Psoas muscle (tissue), 8 donors: ENCODE results near the gene PRKAG2. TPM values are rescaled to one million over a fixed set of nuclear protein-coding genes. Genes with fewer than 3 reads are reported as not detected.

Source experiments
- ATAC-seq, 4 donors: fragments of 200-7000 bp; cut with Tn5 transposase; one replicate each; pipeline ENCODE4 v1.9.1; 2020; ENCODE audit warnings: moderate library complexity in 3 of 4, mild to moderate bottlenecking in 2 of 4
- DNase-seq, 2 donors: peaks; one replicate each; pipeline ENCODE4 v3.0.0-alpha.2; 2020
- H3K27ac ChIP-seq: fragments of 200-600 bp; one replicate; pipeline ENCODE4 v1.8.0; 2022
- H3K27me3 ChIP-seq, 3 donors: fragments of 200-600 bp in 1 of 3; one replicate each; pipeline versions ENCODE4 v1.6.1 to v1.8.0; 2013 to 2022; ENCODE audit warnings: low read length in 2 of 3, mild to moderate bottlenecking in 2 of 3, moderate library complexity in 1 of 3; ENCODE audit not compliant: insufficient read depth in 3 of 3
- H3K36me3 ChIP-seq, 2 donors: fragments of 200-600 bp in 1 of 2; one replicate each; pipeline versions ENCODE4 v1.6.1 to v1.8.0; 2013 to 2022; ENCODE audit warnings: low read depth in 1 of 2, mild to moderate bottlenecking in 1 of 2, moderate library complexity in 1 of 2; ENCODE audit not compliant: insufficient read depth in 1 of 2
- H3K4me1 ChIP-seq: fragments of 200-600 bp; one replicate; pipeline ENCODE4 v1.8.0; 2022
- H3K4me3 ChIP-seq: fragments of 200-600 bp; one replicate; pipeline ENCODE4 v1.8.0; 2022; ENCODE audit warnings: mild to moderate bottlenecking
- H3K9me3 ChIP-seq: fragments of 200-600 bp; one replicate; pipeline ENCODE4 v1.8.0; 2022
- WGBS, 3 donors: extraction: QIAGEN DNeasy Blood & Tissue Kit; methylation state at CpG; one replicate each; pipeline versions ENCODE4 v1.1.6 to v1.1.7; 2013; 5-methylcytosine and 5-hydroxymethylcytosine counted together
- intact Hi-C, 2 donors: fragments of 100-400 bp; cut with DNase I; formaldehyde crosslinking; loops; one replicate each; pipeline versions ENCODE4 v1.11.0 to v1.14.2; 2022
- polyA plus RNA-seq, 3 donors: library from polyadenylated mRNA; stranded (reverse); fragments of 200-250 nt; gene quantifications; one replicate each; pipeline ENCODE4 v1.2.3, GENCODE V29; 2013
- total RNA-seq, 4 donors: library from RNA; stranded (reverse); fragmentation: NEBNext Ultra II Directional in 2 of 4; extraction: Animal tissue kit (Norgen Biotek cat#: 25700) in 2 of 4; gene quantifications; one replicate each; pipeline versions ENCODE4 v1.2.1 to v1.2.4, GENCODE V29; 2021 to 2023
- TF ChIP-seq, protein P1 (sequence below): fragments of 200-600 bp; IDR thresholded peaks from one replicate; pipeline ENCODE4 v1.8.0; 2022; ENCODE audit warnings: antibody characterized with exemption
- donor health status: healthy with polysubstance abuse.
- donor health status: DM: no; HTN: no; CAD: no; lungs with moderate emphysema.
- donor health status: Bipolar disorder and iron deficiency.
- donor health status: healthy.
- donor health status: DM: yes; HTN: yes; CAD: no.
- donor health status: DM: no; HTN: no; CAD: no.
- donor health status: DM: no; HTN: no; CAD: no.
- donor health status: DM: yes; HTN: yes; CAD: no.

PRKAG2 gene
- total and polyA plus RNA-seq, 7 donors, result 9.3 to 143 (median 19.8) TPM

DNA sequence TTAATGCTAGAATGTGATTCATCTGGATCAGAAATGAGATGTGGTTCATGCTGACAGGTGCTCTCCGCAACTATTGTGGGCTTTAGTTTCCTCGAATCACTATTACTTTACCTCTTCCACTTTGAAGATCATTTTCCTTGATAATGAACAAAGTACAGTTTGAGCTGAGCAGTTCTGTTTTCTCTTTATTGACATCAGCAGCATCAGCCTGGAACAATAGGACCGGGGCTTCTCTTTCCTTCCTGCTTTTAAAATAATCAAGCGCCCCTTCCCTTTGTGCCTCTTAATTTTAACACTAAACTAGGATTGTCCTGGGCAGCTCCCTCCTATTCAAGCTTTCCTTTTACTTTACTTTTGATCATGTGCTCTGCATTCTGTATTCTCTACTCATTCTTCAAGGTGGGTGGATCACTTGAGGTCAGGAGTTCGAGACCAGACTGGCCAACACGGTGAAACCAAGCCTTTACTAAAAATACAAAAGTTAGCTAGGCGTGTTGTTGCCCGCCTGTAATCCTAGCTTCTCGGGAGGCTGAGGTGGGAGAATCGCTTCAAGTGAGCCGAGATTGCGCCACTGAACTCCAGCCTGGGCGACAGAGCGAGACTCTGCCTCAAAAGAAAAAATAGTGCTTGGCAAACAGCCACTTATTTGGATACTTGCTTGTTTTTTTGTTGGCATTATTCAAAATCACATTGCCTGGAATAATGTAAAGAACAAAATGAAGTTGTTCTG is 290.2 kb downstream of the PRKAG2 start:
- H3K4me1 ChIP-seq, result no peaks in the 10 kb centered on the region
- TF ChIP-seq, protein P1, sequence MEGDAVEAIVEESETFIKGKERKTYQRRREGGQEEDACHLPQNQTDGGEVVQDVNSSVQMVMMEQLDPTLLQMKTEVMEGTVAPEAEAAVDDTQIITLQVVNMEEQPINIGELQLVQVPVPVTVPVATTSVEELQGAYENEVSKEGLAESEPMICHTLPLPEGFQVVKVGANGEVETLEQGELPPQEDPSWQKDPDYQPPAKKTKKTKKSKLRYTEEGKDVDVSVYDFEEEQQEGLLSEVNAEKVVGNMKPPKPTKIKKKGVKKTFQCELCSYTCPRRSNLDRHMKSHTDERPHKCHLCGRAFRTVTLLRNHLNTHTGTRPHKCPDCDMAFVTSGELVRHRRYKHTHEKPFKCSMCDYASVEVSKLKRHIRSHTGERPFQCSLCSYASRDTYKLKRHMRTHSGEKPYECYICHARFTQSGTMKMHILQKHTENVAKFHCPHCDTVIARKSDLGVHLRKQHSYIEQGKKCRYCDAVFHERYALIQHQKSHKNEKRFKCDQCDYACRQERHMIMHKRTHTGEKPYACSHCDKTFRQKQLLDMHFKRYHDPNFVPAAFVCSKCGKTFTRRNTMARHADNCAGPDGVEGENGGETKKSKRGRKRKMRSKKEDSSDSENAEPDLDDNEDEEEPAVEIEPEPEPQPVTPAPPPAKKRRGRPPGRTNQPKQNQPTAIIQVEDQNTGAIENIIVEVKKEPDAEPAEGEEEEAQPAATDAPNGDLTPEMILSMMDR, result no peak
- DNase-seq (no peak), ATAC-seq (no peak)
- no peak overlapping the region for H3K27ac ChIP-seq
- H3K36me3 ChIP-seq, result peaks cover 0 to 3% of the 10 kb centered on the region in 2 donors
- 76 to 80% (median 79%) methylated on average over 14 of the region's 14 CpGs for WGBS, 3 donors
- H3K27me3 ChIP-seq, result no peaks in the 10 kb centered on the region
- intact Hi-C loops, result no loop called here
- H3K9me3 ChIP-seq, result no peaks in the 10 kb centered on the region
- no peak overlapping the region for H3K4me3 ChIP-seq

DNA sequence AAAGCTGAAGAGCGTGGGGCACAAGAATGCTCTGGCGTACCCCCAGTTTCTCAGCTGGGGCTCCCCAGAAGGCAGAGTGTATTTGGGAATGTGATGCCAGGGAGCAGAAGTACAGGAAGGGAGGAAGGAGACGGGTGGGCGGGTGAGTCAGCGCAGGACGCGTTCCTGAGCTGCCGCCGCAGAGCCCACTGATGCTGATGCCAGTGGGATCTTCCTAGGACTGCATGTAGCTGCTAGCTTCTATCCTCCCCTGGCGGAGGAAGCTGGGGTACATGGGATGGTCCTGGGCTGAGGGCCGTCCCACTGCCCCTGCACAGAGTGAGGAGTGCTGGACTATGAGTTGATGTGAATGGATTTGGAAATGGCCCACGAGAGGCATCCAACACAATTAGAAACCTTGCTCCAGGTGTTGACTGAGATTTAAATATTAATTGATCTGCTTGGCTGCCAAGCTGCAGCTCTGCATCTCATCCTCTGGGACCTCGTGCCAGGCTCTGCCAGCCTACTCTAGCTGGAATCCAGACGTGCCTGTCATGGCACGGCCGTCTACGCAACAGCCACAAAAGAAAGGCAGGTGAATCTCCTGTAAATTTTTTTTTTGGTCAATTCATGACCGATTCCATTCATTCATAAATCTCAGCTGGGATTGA is 291.0 kb downstream of the PRKAG2 start:
- TF ChIP-seq, protein P1, result no peak
- no peak for ATAC-seq
- peaks cover 0 to 3% of the 10 kb centered on the region in 2 donors for H3K36me3 ChIP-seq
- H3K4me1 ChIP-seq, result no peaks in the 10 kb centered on the region
- no peak overlapping the region for H3K4me3 ChIP-seq
- intact Hi-C loops, result no loop called here
- WGBS, 3 donors, result 69 to 88% (median 82%) methylated on average over 18 of the region's 18 CpGs
- no peaks in the 10 kb centered on the region for H3K27me3 ChIP-seq
- no peak overlapping the region for H3K27ac ChIP-seq
- no peaks in the 10 kb centered on the region for H3K9me3 ChIP-seq
- DNase-seq, result no peak

DNA sequence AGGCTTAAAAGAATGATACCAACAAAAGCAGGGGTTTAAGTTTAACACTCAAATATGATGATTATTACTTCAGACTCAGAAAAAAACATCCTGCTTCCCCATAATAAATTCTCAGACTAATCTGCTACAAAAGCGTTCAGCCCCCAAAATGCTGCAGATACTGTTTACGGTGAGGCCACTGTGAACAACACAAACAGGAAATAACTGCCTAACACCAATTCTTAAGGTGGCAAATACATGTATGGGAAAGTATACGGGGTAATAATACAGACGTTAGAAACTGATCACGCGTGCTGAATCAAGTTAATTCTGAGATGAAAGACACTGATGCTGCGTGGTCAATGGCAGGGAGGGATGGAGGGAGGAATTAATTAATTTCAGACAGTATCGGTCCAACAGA is 295.2 kb downstream of the PRKAG2 start:
- no peaks in the 10 kb centered on the region for H3K9me3 ChIP-seq
- no peak overlapping the region for H3K4me3 ChIP-seq
- intact Hi-C loops, result no loop called here
- WGBS, 3 donors, result 80 to 90% (median 87%) methylated on average over 8 of the region's 8 CpGs
- TF ChIP-seq, protein P1, result no peak
- peaks cover 0 to 3% of the 10 kb centered on the region in 2 donors for H3K36me3 ChIP-seq
- peaks cover 0 to 2% (median 0%) of the 10 kb centered on the region in 3 donors for H3K27me3 ChIP-seq
- no peak overlapping the region for H3K27ac ChIP-seq
- no peak for DNase-seq
- ATAC-seq, result no peak
- H3K4me1 ChIP-seq, result no peaks in the 10 kb centered on the region

DNA sequence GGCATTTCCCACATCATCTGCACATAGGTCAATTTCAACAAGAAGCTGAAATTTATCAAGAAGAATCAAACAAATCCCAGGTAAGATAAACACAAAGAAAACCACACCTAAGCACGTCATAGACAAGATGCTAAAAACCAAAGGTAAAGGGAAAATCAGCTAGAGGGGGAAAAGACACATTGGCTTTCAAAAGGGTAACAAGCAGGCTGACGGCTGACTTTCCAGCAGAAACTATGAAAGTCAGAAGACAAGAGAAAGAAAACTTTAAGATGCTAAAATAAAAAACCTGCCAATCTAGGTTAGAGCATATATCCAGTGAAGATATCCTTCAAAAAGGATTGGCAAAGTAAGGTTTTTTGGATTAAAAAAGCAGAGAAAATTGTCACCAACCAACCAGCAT is 297.3 kb downstream of the PRKAG2 start:
- Histone ChIP-seq H3K4me1 (no peaks in the 10 kb centered on the region), H3K27me3 (peaks cover 0 to 2% (median 0%) of the 10 kb centered on the region in 3 donors), H3K27ac (no peak overlapping the region), H3K36me3 (peaks cover 0 to 3% of the 10 kb centered on the region in 2 donors), H3K9me3 (no peaks in the 10 kb centered on the region), H3K4me3 (no peak overlapping the region)
- intact Hi-C loops, result no loop called here
- no peak for DNase-seq
- TF ChIP-seq, protein P1, result no peak
- ATAC-seq, result no peak
- whole genome bisulfite sequencing, 3 donors, result 94 to 99% (median 97%) methylated on average over 2 of the region's 2 CpGs
